Amniotic stem cell (primary cell): ENCODE measurements around the gene ATG4B.

Experiments
- DNase-seq: peaks from one replicate; lab custom pipeline; 2025; lab: John Stamatoyannopoulos, UW

The ATG4B gene

GRCh38 chr2:241613017-241613780, 24.3 kb upstream of the ATG4B start:
- DNase-seq = no peak

- DNase-seq = no peak
These were observed 22.5 kb upstream of the ATG4B start for GRCh38 chr2:241615041-241615440.

- DNase-seq = no peak
These were observed 21.9 kb upstream of the ATG4B start for GRCh38 chr2:241615522-241616052.

GRCh38 chr2:241616168-241617125, 21.0 kb upstream of the ATG4B start:
- no peak for DNase-seq

- no peak for DNase-seq
These were observed 19.9 kb upstream of the ATG4B start for GRCh38 chr2:241617431-241618154.

GRCh38 chr2:241618296-241618805, 19.1 kb upstream of the ATG4B start:
- no peak for DNase-seq

GRCh38 chr2:241618829-241619228, 18.7 kb upstream of the ATG4B start:
- no peak for DNase-seq

GRCh38 chr2:241619597-241620418, 17.7 kb upstream of the ATG4B start:
- no peak for DNase-seq

- no peak for DNase-seq
These were observed 17.1 kb upstream of the ATG4B start for GRCh38 chr2:241620419-241620769.

- no peak for DNase-seq
These were observed 9.8 kb upstream of the ATG4B start for GRCh38 chr2:241627675-241628074.

GRCh38 chr2:241629762-241630435, 7.6 kb upstream of the ATG4B start:
- no peak for DNase-seq

GRCh38 chr2:241632478-241633325, 4.8 kb upstream of the ATG4B start:
- DNase-seq = no peak

- no peak for DNase-seq
These were observed 3.9 kb upstream of the ATG4B start for GRCh38 chr2:241633561-241633960.

GRCh38 chr2:241635756-241636155, 1.7 kb upstream of the ATG4B start:
- no peak for DNase-seq

GRCh38 chr2:241636182-241637017, 1.1 kb upstream of the ATG4B start:
- DNase-seq = no peak

GRCh38 chr2:241637795-241638660, 535 bp downstream of the ATG4B start:
- no peak for DNase-seq

- DNase-seq = no peak
These were observed 1.4 kb downstream of the ATG4B start for GRCh38 chr2:241638940-241639339.

- DNase-seq = no peak
These were observed 1.9 kb downstream of the ATG4B start for GRCh38 chr2:241639385-241639784.
